Kidney capillary endothelial cell (primary cell): ENCODE data around the gene KANSL1.
A peak's percentile ranks its signal among the peaks of the same experiment; 100 is the strongest.
"Not testable (repeated sequence)": the region's sequence is repeated elsewhere in the genome, so short reads cannot be mapped to it uniquely, and the experiment has no call there.

Experiments
- DNase-seq: peaks from one replicate; pipeline ENCODE4 v3.0.0-alpha.2; 2018; ENCODE audit warnings: low spot score

Gene KANSL1

GRCh38 chr17:46019408-46019925 is 173.8 kb downstream of the KANSL1 start:
- not testable (repeated sequence) for DNase-seq

DNA sequence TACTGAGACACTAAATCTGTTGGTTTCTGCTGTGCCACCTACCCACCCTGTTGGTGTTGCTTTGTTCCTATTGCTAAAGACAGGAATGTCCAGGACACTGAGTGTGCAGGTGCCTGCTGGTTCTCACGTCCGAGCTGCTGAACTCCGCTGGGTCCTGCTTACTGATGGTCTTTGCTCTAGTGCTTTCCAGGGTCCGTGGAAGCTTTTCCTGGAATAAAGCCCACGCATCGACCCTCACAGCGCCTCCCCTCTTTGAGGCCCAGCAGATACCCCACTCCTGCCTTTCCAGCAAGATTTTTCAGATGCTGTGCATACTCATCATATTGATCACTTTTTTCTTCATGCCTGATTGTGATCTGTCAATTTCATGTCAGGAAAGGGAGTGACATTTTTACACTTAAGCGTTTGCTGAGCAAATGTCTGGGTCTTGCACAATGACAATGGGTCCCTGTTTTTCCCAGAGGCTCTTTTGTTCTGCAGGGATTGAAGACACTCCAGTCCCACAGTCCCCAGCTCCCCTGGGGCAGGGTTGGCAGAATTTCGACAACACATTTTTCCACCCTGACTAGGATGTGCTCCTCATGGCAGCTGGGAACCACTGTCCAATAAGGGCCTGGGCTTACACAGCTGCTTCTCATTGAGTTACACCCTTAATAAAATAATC is 179.6 kb downstream of the KANSL1 start:
- no peak for DNase-seq

DNA sequence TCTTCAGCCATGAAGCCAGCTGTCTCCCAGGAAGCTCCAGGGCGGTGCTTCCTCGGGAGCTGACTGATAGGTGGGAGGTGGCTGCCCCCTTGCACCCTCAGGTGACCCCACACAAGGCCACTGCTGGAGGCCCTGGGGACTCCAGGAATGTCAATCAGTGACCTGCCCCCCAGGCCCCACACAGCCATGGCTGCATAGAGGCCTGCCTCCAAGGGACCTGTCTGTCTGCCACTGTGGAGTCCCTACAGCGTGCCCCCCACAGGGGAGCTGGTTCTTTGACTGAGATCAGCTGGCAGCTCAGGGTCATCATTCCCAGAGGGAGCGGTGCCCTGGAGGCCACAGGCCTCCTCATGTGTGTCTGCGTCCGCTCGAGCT is 180.1 kb downstream of the KANSL1 start:
- DNase-seq, result no peak

GRCh38 chr17:46012506-46013079 is 180.6 kb downstream of the KANSL1 start:
- DNase-seq, result no peak

- DNase-seq, result no peak
Measured at GRCh38 chr17:46011711-46012505, 181.3 kb downstream of the KANSL1 start.

DNA sequence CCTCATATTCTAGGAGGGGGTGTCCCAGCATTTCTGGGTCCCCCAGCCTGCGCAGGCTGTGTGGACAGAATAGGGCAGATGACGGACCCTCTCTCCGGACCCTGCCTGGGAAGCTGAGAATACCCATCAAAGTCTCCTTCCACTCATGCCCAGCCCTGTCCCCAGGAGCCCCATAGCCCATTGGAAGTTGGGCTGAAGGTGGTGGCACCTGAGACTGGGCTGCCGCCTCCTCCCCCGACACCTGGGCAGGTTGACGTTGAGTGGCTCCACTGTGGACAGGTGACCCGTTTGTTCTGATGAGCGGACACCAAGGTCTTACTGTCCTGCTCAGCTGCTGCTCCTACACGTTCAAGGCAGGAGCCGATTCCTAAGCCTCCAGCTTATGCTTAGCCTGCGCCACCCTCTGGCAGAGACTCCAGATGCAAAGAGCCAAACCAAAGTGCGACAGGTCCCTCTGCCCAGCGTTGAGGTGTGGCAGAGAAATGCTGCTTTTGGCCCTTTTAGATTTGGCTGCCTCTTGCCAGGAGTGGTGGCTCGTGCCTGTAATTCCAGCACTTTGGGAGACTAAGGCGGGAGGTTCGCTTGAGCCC is 182.5 kb downstream of the KANSL1 start:
- DNase-seq, result no peak

- DNase-seq, result peak; percentile 31
Measured at GRCh38 chr17:46009681-46010596, 183.3 kb downstream of the KANSL1 start.

DNA sequence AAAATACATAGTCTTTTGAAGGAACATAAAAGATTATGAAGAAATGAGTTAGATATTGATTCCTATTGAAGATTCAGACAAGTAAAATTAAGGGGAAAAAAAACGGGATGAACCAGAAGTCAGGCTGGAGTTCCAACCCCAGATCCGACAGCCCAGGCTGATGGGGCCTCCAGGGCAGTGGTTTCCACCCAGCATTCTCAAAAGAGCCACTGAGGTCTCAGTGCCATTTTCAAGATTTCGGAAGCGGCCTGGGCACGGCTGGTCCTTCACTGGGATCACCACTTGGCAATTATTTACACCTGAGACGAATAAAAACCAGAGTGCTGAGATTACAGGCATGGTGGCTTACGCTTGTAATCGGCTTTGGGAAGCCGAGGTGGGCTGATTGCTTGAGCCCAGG is 184.6 kb downstream of the KANSL1 start:
- DNase-seq, result no peak

GRCh38 chr17:46007461-46007965 is 185.7 kb downstream of the KANSL1 start:
- DNase-seq, result no peak

DNA sequence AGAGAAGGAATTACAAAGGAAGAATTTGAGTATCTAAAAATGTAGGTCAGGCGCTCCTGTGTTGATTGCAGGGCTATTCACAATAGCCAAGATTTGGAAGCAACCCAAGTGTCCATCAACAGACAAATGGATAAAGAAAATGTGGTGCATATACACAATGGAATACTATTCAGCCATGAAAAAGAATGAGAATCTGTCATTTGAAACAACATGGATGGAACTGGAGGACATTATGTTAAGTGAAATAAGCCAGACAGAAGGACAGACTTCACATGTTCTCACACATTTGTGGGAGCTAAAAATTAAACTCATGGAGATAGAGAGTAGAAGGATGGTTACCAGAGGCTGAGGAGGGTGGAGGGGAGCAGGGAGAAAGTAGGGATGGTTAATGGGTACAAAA is 187.1 kb downstream of the KANSL1 start:
- not testable (repeated sequence) for DNase-seq

- no peak for DNase-seq
Measured at GRCh38 chr17:46003907-46004748, 189.1 kb downstream of the KANSL1 start.

DNA sequence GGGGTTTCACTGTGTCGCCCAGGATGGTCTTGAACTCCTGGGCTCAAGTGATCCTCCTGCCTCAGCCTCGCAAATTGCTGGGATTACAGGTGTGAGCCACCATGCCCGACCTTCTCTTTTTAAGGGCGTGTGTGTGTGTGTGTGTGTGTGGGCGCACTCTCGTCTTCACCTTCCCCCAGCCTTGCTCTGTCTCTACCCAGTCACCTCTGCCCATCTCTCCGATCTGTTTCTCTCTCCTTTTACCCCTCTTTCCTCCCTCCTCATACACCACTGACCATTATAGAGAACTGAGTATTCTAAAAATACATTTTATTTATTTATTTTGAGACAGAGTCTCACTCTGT is 190.3 kb downstream of the KANSL1 start:
- no peak for DNase-seq

DNA sequence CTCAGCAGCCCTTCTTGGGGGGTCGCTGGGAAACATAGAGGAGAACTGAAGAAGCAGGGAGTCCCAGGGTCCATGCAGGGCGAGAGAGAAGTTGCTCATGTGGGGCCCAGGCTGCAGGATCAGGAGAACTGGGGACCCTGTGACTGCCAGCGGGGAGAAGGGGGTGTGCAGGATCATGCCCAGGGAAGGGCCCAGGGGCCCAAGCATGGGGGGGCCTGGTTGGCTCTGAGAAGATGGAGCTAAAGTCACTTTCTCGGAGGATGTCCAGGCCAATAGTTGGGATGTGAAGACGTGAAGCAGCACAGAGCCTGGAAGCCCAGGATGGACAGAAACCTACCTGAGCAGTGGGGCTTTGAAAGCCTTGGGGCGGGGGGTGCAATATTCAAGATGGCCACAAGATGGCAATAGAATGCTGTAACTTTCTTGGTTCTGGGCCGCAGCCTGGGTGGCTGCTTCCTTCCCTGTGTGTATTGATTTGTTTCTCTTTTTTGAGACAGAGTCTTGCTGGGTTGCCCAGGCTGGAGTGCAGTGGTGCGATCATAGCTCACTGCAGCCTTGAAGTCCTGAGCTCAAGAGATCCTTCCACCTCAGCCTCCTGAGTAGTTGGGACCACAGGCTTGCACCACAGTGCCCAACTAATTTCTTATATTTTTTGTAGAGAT is 190.8 kb downstream of the KANSL1 start:
- DNase-seq, result peak; percentile 65

GRCh38 chr17:46001390-46002310 is 191.6 kb downstream of the KANSL1 start:
- no peak for DNase-seq

- DNase-seq, result no peak
Measured at GRCh38 chr17:46000757-46001156, 192.5 kb downstream of the KANSL1 start.

GRCh38 chr17:46000292-46000691 is 192.9 kb downstream of the KANSL1 start:
- DNase-seq, result no peak

DNA sequence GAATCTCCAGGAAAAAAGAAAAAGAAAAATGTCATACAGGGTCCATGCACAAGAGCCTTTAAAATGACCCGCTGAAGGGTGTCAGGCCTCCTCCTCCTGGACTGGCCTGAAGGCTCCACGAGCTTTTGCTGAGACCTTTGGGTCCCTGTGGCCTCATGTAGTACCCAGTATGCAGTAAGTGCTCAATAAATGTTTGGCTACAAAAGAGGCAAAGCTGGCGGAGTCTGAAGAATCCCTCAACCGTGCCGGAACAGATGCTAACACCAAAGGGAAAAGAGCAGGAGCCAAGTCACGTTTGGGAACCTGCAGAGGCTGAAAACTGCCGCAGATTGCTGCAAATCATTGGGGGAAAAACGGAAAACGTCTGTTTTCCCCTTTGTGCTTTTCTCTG is 193.3 kb downstream of the KANSL1 start:
- DNase-seq, result no peak

DNA sequence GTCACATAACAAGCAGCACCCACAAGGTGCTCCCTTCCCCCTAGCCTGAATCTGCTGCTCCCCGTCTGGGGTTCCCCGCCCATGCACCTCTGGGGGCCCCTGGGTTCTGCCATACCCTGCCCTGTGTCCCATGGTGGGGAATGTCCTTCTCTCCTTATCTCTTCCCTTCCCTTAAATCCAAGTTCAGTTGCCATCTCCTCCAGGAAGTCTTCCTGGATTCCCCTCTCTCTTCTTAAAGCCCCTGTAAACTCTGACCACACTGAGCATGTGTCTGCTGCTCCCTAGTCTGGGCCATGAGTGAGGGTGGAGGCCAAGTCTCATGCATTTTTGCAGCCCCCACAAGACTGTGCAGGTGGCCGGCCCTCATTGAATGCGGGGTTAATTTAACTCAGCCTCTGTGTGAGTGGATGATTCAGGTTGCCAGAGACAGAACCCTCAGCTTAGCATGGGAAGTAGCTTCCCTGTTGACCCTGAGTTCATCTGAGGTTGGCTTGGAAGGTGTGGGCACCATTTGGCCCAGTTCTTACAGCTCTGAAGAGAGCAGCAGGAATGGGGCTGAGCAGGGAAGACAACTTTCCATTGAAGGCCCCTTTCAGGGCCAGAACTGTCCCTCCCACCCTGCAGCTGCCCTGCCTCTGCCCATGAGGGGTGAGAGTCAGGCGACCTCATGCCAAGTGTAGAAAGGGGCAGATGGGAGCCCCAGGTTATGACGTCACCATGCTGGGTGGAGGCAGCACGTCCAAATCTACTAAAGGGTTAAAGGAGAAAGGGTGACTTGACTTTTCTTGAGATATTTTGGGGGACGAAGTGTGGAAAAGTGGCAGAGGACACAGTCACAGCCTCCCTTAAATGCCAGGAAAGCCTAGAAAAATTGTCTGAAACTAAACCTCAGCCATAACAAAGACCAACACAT is 194.0 kb downstream of the KANSL1 start, which contains the start of gene STH:
Gene STH (plus strand): TSS at position 264 of the 913 bp plus-strand sequence. CDS start 30 bp downstream, at position 294.
- DNase-seq, result no peak
